ENCODE results near the gene FBXL16. TPM values are rescaled to one million over a fixed set of nuclear protein-coding genes. Genes with fewer than 3 reads are reported as not detected.
A peak's percentile ranks its signal among the peaks of the same experiment; 100 is the strongest.

The FBXL16 gene
- total RNA-seq, 6 donors from 2014 or later, result 1.0 to 8.1 (median 4.1) TPM

DNA sequence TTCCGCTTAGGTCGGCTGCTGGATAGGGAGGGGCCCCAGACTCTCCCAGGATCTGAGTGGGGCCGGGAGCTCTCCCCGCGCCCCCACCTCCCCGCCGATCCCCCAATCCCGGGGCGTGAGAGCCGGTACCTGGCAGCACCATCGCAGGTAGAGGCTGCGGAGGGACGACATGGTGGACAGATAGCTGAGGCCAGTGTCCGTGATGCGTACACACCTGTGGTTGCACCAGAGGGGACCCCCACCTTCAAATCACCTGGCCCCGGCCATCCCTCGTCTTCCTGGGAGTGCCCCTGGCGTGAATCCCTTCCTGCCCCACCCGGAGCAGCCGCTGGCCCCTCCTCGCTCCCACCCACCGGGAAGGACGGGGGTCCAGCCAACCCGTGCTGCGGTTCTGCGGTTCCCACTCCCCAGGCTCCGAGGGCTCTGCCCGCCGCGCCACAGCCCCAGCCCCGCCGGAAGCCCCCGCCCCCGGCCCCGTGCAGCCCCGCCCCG, 10.7 kb downstream of the FBXL16 start:
- H3K27me3 ChIP-seq, result peaks cover 0 to 45% (median 26%) of the 10 kb centered on the region in 4 donors
- ATAC-seq (ENCODE audit: low FRiP score in 2 of 2) (no peak), DNase-seq (no peak)
- WGBS, 2 donors, result 0% methylated on average over 18 of the region's 37 CpGs; no CpG with 5 or more reads in 1 of the 2 donors
- H3K9me3 ChIP-seq, result no peaks in the 10 kb centered on the region
- H3K4me3 ChIP-seq, result peak overlapping the region in 3 of 4 donors; percentile 27 to 47 (median 47)
- peak overlapping the region in 1 of 4 donors; percentile 30 for H3K27ac ChIP-seq
- peaks cover 23 to 37% (median 32%) of the 10 kb centered on the region in 4 donors for H3K4me1 ChIP-seq
- H3K36me3 ChIP-seq, result no peaks in the 10 kb centered on the region
- TF ChIP-seq, protein P1, sequence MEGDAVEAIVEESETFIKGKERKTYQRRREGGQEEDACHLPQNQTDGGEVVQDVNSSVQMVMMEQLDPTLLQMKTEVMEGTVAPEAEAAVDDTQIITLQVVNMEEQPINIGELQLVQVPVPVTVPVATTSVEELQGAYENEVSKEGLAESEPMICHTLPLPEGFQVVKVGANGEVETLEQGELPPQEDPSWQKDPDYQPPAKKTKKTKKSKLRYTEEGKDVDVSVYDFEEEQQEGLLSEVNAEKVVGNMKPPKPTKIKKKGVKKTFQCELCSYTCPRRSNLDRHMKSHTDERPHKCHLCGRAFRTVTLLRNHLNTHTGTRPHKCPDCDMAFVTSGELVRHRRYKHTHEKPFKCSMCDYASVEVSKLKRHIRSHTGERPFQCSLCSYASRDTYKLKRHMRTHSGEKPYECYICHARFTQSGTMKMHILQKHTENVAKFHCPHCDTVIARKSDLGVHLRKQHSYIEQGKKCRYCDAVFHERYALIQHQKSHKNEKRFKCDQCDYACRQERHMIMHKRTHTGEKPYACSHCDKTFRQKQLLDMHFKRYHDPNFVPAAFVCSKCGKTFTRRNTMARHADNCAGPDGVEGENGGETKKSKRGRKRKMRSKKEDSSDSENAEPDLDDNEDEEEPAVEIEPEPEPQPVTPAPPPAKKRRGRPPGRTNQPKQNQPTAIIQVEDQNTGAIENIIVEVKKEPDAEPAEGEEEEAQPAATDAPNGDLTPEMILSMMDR (IDR thresholded peaks at IDR 0.05), result no peak
- no peak for TF ChIP-seq EP300 (IDR thresholded peaks at IDR 0.05)
- TF ChIP-seq POLR2A (IDR thresholded peaks at IDR 0.05), result no peak
- TF ChIP-seq POLR2AphosphoS5 (IDR thresholded peaks at IDR 0.05), result no peak

DNA sequence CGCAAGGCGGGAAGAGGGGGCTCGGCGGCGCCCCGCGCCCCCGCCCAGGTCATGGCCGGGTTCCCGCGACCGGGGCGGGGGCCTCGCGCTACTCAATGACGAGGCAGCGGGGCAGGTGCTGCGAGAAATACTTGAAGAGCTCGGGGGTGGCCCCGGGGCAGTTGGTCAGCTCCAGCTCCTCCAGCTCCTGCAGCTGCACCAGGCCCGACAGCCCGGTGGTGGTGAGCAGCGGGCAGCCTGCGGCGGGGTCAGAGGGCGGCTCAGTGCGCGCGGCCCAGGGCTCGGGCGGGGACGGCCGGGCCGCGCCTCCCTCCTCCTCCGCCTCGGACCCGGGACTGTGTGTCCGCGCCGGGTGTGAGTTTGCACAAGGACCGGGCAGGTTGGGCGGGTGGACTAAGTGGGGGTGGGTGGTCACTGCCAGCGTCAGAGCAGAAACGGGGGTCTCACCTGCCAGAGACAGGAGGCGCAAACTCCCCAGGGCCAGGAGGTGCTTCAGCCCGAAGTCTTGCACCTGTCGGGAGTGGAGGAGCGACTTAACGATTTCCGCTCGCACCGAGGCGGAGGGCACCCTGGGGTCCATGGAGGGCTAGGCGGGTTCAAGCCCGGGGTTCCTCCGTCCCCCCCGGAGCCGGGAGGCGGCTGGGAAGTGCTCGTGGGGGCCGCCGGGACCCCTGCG, 11.3 kb downstream of the FBXL16 start:
- TF ChIP-seq POLR2AphosphoS5 (IDR thresholded peaks at IDR 0.05), result no peak
- TF ChIP-seq EP300 (IDR thresholded peaks at IDR 0.05), result no peak
- no peak for TF ChIP-seq POLR2A (IDR thresholded peaks at IDR 0.05)
- TF ChIP-seq, protein P1 (IDR thresholded peaks at IDR 0.05), result no peak
- Histone ChIP-seq H3K4me1 (peaks cover 27 to 42% (median 38%) of the 10 kb centered on the region in 4 donors), H3K9me3 (no peaks in the 10 kb centered on the region), H3K4me3 (peak overlapping the region in 3 of 4 donors; percentile 27 to 47 (median 47)), H3K27me3 (peaks cover 0 to 41% (median 25%) of the 10 kb centered on the region in 4 donors), H3K27ac (peak overlapping the region in 1 of 4 donors; percentile 30), H3K36me3 (no peaks in the 10 kb centered on the region)
- DNase-seq (peak in 1 of 2 donors; percentile 81), ATAC-seq (ENCODE audit: low FRiP score in 2 of 2) (no peak)
- WGBS, 2 donors, result 6% methylated on average over 33 of the region's 64 CpGs; no CpG with 5 or more reads in 1 of the 2 donors

DNA sequence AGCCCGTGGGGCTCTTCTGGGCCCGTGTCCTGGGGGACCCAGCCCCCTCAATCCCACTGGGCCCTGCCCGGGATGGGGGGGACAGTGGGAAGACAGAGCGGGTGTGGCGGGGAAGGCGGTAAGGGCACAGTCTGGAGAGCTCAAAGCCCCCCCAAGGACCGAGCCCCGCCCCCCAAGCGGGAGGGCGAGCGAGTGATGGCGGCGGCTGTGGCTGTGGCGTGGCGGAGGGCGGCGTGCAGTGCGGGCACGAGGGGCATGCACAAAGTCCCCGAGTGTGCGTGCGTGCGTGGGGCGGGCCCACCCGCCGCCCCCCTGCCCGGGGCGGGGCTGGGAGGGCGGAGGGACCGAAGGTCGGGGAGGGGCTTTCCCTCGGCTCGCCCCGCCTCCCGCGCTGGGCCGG, 11.8 kb downstream of the FBXL16 start:
- H3K36me3 ChIP-seq, result no peaks in the 10 kb centered on the region
- 9 to 24% methylated on average over 10 to 25 of the region's 37 CpGs for WGBS, 2 donors
- no peak overlapping the region for H3K27ac ChIP-seq
- peak in 1 of 2 donors; percentile 76 for DNase-seq
- ATAC-seq (ENCODE audit: low FRiP score in 2 of 2), result no peak
- TF ChIP-seq POLR2AphosphoS5 (IDR thresholded peaks at IDR 0.05) (no peak), POLR2A (IDR thresholded peaks at IDR 0.05) (no peak), EP300 (IDR thresholded peaks at IDR 0.05) (no peak)
- TF ChIP-seq, protein P1 (IDR thresholded peaks at IDR 0.05), result no peak
- peaks cover 33 to 48% (median 44%) of the 10 kb centered on the region in 4 donors for H3K4me1 ChIP-seq
- no peaks in the 10 kb centered on the region for H3K9me3 ChIP-seq
- H3K27me3 ChIP-seq, result peaks cover 0 to 41% (median 25%) of the 10 kb centered on the region in 4 donors
- H3K4me3 ChIP-seq, result peak overlapping the region in 1 of 4 donors; percentile 47

DNA sequence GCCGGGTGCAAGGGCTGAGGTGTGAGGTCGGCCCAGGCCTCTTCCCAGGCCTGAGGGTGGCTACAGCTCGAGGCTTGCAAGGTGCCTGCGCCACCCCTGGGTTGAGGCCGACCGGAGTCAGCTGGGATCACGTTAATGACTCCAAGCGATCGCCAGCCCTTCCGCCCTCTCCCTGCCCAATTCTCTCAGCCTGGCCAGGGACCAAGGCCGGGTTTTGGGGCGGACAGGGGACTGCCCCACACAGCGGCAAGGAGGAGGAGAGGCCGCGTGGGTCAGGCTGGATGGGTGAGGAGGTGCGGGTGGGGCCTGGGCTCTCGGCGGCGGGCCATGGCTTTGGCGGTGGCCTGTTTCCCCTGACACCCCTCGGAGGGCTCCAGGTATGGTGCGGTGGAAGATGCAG, 12.2 kb downstream of the FBXL16 start:
- H3K27ac ChIP-seq, result no peak overlapping the region
- H3K27me3 ChIP-seq, result peaks cover 0 to 41% (median 25%) of the 10 kb centered on the region in 4 donors
- H3K4me3 ChIP-seq, result no peak overlapping the region
- no peaks in the 10 kb centered on the region for H3K9me3 ChIP-seq
- no peak for TF ChIP-seq POLR2A (IDR thresholded peaks at IDR 0.05)
- TF ChIP-seq POLR2AphosphoS5 (IDR thresholded peaks at IDR 0.05), result no peak
- TF ChIP-seq, protein P1 (IDR thresholded peaks at IDR 0.05), result no peak
- TF ChIP-seq EP300 (IDR thresholded peaks at IDR 0.05), result no peak
- H3K36me3 ChIP-seq, result no peaks in the 10 kb centered on the region
- ATAC-seq (ENCODE audit: low FRiP score in 2 of 2), result no peak
- H3K4me1 ChIP-seq, result peaks cover 36 to 52% (median 47%) of the 10 kb centered on the region in 4 donors
- DNase-seq, result peak in 1 of 2 donors; percentile 77
- 37 to 47% methylated on average over 12 to 22 of the region's 22 CpGs for WGBS, 2 donors

Data from upper lobe of left lung (tissue), 6 donors.